KMS-11 (cell line): ENCODE measurements around the gene PARD3B.

Source experiments
- H2AFZ ChIP-seq: fragments of 200-600 bp; sonication (generic); 2 replicates; pipeline ENCODE4 v1.6.1; 2016; ENCODE audit warnings: antibody characterized with exemption, mixed run types, low read depth
- H3K27ac ChIP-seq: fragments of 200-600 bp; sonication (generic); 2 replicates; pipeline ENCODE4 v1.6.1; 2016; ENCODE audit warnings: mild to moderate bottlenecking, mixed run types
- H3K27me3 ChIP-seq: fragments of 200-600 bp; sonication (generic); 2 replicates; pipeline ENCODE4 v1.6.1; 2017; ENCODE audit warnings: mild to moderate bottlenecking, low read depth, mixed run types, moderate library complexity; ENCODE audit not compliant: insufficient read depth
- H3K36me3 ChIP-seq: fragments of 200-600 bp; sonication (generic); 2 replicates; pipeline ENCODE4 v1.6.1; 2017; ENCODE audit warnings: mild to moderate bottlenecking, mixed run types; ENCODE audit not compliant: insufficient read depth
- H3K4me1 ChIP-seq: fragments of 200-600 bp; sonication (generic); 2 replicates; pipeline ENCODE4 v1.6.1; 2016; ENCODE audit warnings: mild to moderate bottlenecking, low read depth, mixed run types; ENCODE audit not compliant: poor library complexity, severe bottlenecking
- H3K4me2 ChIP-seq: fragments of 200-600 bp; sonication (generic); 2 replicates; pipeline ENCODE4 v1.7.0; 2016; ENCODE audit warnings: mild to moderate bottlenecking, mixed run types
- H3K4me3 ChIP-seq: fragments of 200-600 bp; sonication (generic); IDR thresholded peaks from 2 replicates; pipeline ENCODE4 v1.6.1; 2017; ENCODE audit warnings: low read depth, low read length, mixed read lengths; ENCODE audit not compliant: insufficient read depth
- H3K79me2 ChIP-seq: fragments of 200-600 bp; sonication (generic); 2 replicates; pipeline ENCODE4 v1.6.1; 2016; ENCODE audit warnings: low read depth, mixed run types; ENCODE audit not compliant: insufficient read depth
- H3K9ac ChIP-seq: fragments of 200-600 bp; sonication (generic); 2 replicates; pipeline ENCODE4 v1.6.1; 2016; ENCODE audit warnings: mild to moderate bottlenecking, mixed run types
- H4K20me1 ChIP-seq: fragments of 200-600 bp; sonication (generic); 2 replicates; pipeline ENCODE4 v1.6.1; 2016; ENCODE audit warnings: mild to moderate bottlenecking, mixed run types; ENCODE audit not compliant: insufficient read depth
- CTCF ChIP-seq: fragments of 200-600 bp; sonication (generic); conservative IDR thresholded peaks from 2 replicates; pipeline ENCODE4 v1.6.1; 2017; ENCODE audit warnings: low read depth, mild to moderate bottlenecking, antibody characterized with exemption, low read length, moderate library complexity, mixed read lengths

Gene PARD3B

GRCh38 chr2:205636549-205637319 lies 1091.5 kb downstream of the PARD3B start:
- no peaks in the 10 kb centered on the region for H3K4me1 ChIP-seq
- no peaks in the 10 kb centered on the region for H3K79me2 ChIP-seq
- no peak overlapping the region for H3K9ac ChIP-seq
- no peaks in the 10 kb centered on the region for H3K27me3 ChIP-seq
- H4K20me1 ChIP-seq, result no peaks in the 10 kb centered on the region
- no peaks in the 10 kb centered on the region for H3K36me3 ChIP-seq
- no peak overlapping the region for H3K4me3 ChIP-seq
- H3K27ac ChIP-seq, result no peak overlapping the region
- H2AFZ ChIP-seq, result no peak overlapping the region
- TF ChIP-seq CTCF, result no peak
- no peak overlapping the region for H3K4me2 ChIP-seq

- H3K27me3 ChIP-seq, result no peaks in the 10 kb centered on the region
- no peaks in the 10 kb centered on the region for H4K20me1 ChIP-seq
- no peaks in the 10 kb centered on the region for H3K79me2 ChIP-seq
- H3K36me3 ChIP-seq, result no peaks in the 10 kb centered on the region
- H3K4me2 ChIP-seq, result no peak overlapping the region
- H3K4me3 ChIP-seq, result no peak overlapping the region
- no peak overlapping the region for H2AFZ ChIP-seq
- TF ChIP-seq CTCF, result no peak
- H3K4me1 ChIP-seq, result no peaks in the 10 kb centered on the region
- H3K9ac ChIP-seq, result no peak overlapping the region
- H3K27ac ChIP-seq, result no peak overlapping the region
These were observed 1092.0 kb downstream of the PARD3B start for GRCh38 chr2:205637320-205637602.

GRCh38 chr2:205637779-205638503 lies 1092.7 kb downstream of the PARD3B start:
- no peaks in the 10 kb centered on the region for H3K79me2 ChIP-seq
- no peak overlapping the region for H3K27ac ChIP-seq
- H4K20me1 ChIP-seq, result no peaks in the 10 kb centered on the region
- H3K27me3 ChIP-seq, result no peaks in the 10 kb centered on the region
- H3K4me1 ChIP-seq, result no peaks in the 10 kb centered on the region
- H2AFZ ChIP-seq, result no peak overlapping the region
- no peaks in the 10 kb centered on the region for H3K36me3 ChIP-seq
- no peak overlapping the region for H3K9ac ChIP-seq
- H3K4me3 ChIP-seq, result no peak overlapping the region
- H3K4me2 ChIP-seq, result no peak overlapping the region
- no peak for TF ChIP-seq CTCF

- no peak for TF ChIP-seq CTCF
These were observed 1095.4 kb downstream of the PARD3B start for GRCh38 chr2:205640716-205641115.

More at GRCh38 chr2:205640716-205641115, 1095.4 kb downstream of the PARD3B start:
- Histone ChIP-seq H3K79me2 (no peaks in the 10 kb centered on the region), H3K27ac (no peak overlapping the region), H3K4me1 (no peaks in the 10 kb centered on the region), H3K4me2 (no peak overlapping the region), H3K4me3 (no peak overlapping the region), H3K9ac (no peak overlapping the region), H3K36me3 (no peaks in the 10 kb centered on the region), H3K27me3 (no peaks in the 10 kb centered on the region), H4K20me1 (no peaks in the 10 kb centered on the region), H2AFZ (no peak overlapping the region)
